OCI-LY7 (cell line): ENCODE data around the gene RFX3. TPM values are rescaled to one million over a fixed set of nuclear protein-coding genes. Genes with fewer than 3 reads are reported as not detected.

Experiments
- BruUV-seq: library from RNA; stranded (reverse); fragments of 400-500 nt; replicated peaks from 2 replicates; lab custom pipeline; 2021; lab: Mats Ljungman, UMichigan
- CTCF ChIA-PET: fragments of 300-600 bp; sonication (Branson Sonifier 250); formaldehyde crosslinking; loops from one replicate; lab custom pipeline; 2022; ENCODE audit warnings: antibody characterized with exemption; ENCODE audit not compliant: unreplicated experiment; lab: Charles Lee
- POLR2A ChIA-PET: fragments of 300-600 bp; sonication (Branson Sonifier 250); formaldehyde crosslinking; loops from one replicate; lab custom pipeline; 2022; ENCODE audit warnings: antibody characterized with exemption; lab: Charles Lee
- DNase-seq: peaks from one replicate; pipeline ENCODE4 v3.0.0-alpha.2; 2015; ENCODE audit warnings: low spot score
- H2AFZ ChIP-seq: fragments of 200-600 bp; sonication (generic), shearing (Covaris generic); 2 replicates; pipeline ENCODE4 v1.6.1; 2014; ENCODE audit warnings: mild to moderate bottlenecking, antibody characterized with exemption, low read length, moderate library complexity
- H3K27ac ChIP-seq: fragments of 200-600 bp; sonication (generic); 2 replicates; pipeline ENCODE4 v1.5.1; 2014; ENCODE audit warnings: mixed run types, low read depth, mild to moderate bottlenecking, moderate library complexity, low read length, inconsistent platforms; ENCODE audit not compliant: poor library complexity, severe bottlenecking
- H3K36me3 ChIP-seq: fragments of 200-600 bp; sonication (generic); 2 replicates; pipeline ENCODE4 v1.6.1; 2014; ENCODE audit warnings: mild to moderate bottlenecking, antibody characterized with exemption, low read length, moderate library complexity, mixed read lengths; ENCODE audit not compliant: insufficient read depth
- H3K4me1 ChIP-seq: fragments of 200-600 bp; sonication (generic); 2 replicates; pipeline ENCODE4 v1.5.1; 2014; ENCODE audit warnings: mild to moderate bottlenecking, low read length; ENCODE audit not compliant: insufficient read depth, poor library complexity, severe bottlenecking
- H3K4me2 ChIP-seq: fragments of 200-600 bp; sonication (generic); 2 replicates; pipeline ENCODE4 v1.6.1; 2014; ENCODE audit warnings: mild to moderate bottlenecking, low read length
- H3K4me3 ChIP-seq: fragments of 200-600 bp; sonication (generic); 2 replicates; pipeline ENCODE4 v1.5.1; 2014; ENCODE audit warnings: mild to moderate bottlenecking, low read depth, low read length; ENCODE audit not compliant: poor library complexity, severe bottlenecking
- H3K79me2 ChIP-seq: fragments of 200-600 bp; sonication (generic); 2 replicates; pipeline ENCODE4 v1.6.1; 2016; ENCODE audit warnings: low read depth, mild to moderate bottlenecking, low read length, moderate library complexity, mixed read lengths; ENCODE audit not compliant: insufficient read depth
- H3K9me2 ChIP-seq: fragments of 200-600 bp; sonication (generic); 2 replicates; pipeline ENCODE4 v1.6.1; 2016; ENCODE audit warnings: mild to moderate bottlenecking, low read length, mixed read lengths; ENCODE audit not compliant: insufficient read depth
- H3K9me3 ChIP-seq: fragments of 200-600 bp; sonication (generic); 2 replicates; pipeline ENCODE4 v1.6.1; 2014; ENCODE audit warnings: mild to moderate bottlenecking, mixed run types, low read length, mixed read lengths
- H4K20me1 ChIP-seq: fragments of 200-600 bp; sonication (generic); 2 replicates; pipeline ENCODE4 v1.6.1; 2014; ENCODE audit warnings: mild to moderate bottlenecking, antibody characterized with exemption, low read length, moderate library complexity, mixed read lengths; ENCODE audit not compliant: insufficient read depth
- EZH2phosphoT487 ChIP-seq: fragments of 200-600 bp; sonication (generic); IDR thresholded peaks from 2 replicates; pipeline ENCODE4 v1.6.1; 2018; ENCODE audit warnings: low read depth, borderline replicate concordance, mild to moderate bottlenecking, mixed run types, antibody characterized with exemption, low read length, moderate library complexity, mixed read lengths
- intact Hi-C: fragments of 100-400 bp; cut with micrococcal nuclease; formaldehyde crosslinking; loops from one replicate; pipeline ENCODE4 v1.10.0; 2022; ENCODE audit not compliant: unreplicated experiment
- total RNA-seq, 2 experiments: library from RNA; depleted of rRNA in 1 of 2; stranded (reverse); fragments of >200 nt in 1 of 2; shearing (Covaris generic) in 1 of 2; gene quantifications; 2 replicates each; pipeline ENCODE4 v1.2.3, GENCODE V29; 2014 to 2022
- TF ChIP-seq, protein P1 (sequence below): fragments of 200-600 bp; sonication (generic); conservative IDR thresholded peaks from 2 replicates; pipeline ENCODE4 v1.5.1; 2014; ENCODE audit warnings: mild to moderate bottlenecking, antibody characterized with exemption, low read length, moderate library complexity, mixed read lengths

The RFX3 gene
- total RNA-seq, 2 experiments from 2014 or later: 6.9 to 18.1 TPM

DNA sequence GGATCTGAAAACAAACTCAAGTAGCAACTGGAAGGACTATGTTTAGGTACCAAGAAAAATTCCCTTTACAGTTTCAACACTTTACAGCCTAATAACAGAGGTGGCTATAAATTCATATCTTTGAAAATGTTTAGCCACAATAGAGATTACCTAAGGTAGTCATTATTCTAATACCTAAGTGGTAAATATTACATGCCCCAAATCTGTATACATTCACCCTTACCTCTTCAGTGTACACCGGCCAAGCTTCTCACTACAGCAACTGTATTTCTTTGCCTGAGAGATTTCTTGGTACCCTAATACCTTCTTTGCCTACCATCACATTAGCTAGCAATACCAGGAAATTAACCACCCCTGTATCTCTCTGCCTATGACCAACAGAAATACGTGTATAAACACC is 154.0 kb downstream of the RFX3 start:
- POLR2A ChIA-PET: interaction anchor here (0.5 kb wide), 1 partner anchor 1100 kb away, joined by 8 read pairs; no protein-coding TSS in a partner anchor
- H3K9me2 ChIP-seq: no peaks in the 10 kb centered on the region
- H3K4me3 ChIP-seq: no peak overlapping the region
- CTCF ChIA-PET: no interaction called here
- intact Hi-C loops: no loop called here
- DNase-seq: no peak
- no TSS peak for BruUV-seq
- no peak for TF ChIP-seq EZH2phosphoT487
- TF ChIP-seq, protein P1, sequence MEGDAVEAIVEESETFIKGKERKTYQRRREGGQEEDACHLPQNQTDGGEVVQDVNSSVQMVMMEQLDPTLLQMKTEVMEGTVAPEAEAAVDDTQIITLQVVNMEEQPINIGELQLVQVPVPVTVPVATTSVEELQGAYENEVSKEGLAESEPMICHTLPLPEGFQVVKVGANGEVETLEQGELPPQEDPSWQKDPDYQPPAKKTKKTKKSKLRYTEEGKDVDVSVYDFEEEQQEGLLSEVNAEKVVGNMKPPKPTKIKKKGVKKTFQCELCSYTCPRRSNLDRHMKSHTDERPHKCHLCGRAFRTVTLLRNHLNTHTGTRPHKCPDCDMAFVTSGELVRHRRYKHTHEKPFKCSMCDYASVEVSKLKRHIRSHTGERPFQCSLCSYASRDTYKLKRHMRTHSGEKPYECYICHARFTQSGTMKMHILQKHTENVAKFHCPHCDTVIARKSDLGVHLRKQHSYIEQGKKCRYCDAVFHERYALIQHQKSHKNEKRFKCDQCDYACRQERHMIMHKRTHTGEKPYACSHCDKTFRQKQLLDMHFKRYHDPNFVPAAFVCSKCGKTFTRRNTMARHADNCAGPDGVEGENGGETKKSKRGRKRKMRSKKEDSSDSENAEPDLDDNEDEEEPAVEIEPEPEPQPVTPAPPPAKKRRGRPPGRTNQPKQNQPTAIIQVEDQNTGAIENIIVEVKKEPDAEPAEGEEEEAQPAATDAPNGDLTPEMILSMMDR: no peak
- H3K9me3 ChIP-seq: no peaks in the 10 kb centered on the region
- H3K4me1 ChIP-seq: no peaks in the 10 kb centered on the region
- H2AFZ ChIP-seq: no peak overlapping the region
- no peaks in the 10 kb centered on the region for H3K36me3 ChIP-seq
- H3K79me2 ChIP-seq: no peaks in the 10 kb centered on the region
- no peak overlapping the region for H3K27ac ChIP-seq
- no peaks in the 10 kb centered on the region for H4K20me1 ChIP-seq
- no peak overlapping the region for H3K4me2 ChIP-seq

DNA sequence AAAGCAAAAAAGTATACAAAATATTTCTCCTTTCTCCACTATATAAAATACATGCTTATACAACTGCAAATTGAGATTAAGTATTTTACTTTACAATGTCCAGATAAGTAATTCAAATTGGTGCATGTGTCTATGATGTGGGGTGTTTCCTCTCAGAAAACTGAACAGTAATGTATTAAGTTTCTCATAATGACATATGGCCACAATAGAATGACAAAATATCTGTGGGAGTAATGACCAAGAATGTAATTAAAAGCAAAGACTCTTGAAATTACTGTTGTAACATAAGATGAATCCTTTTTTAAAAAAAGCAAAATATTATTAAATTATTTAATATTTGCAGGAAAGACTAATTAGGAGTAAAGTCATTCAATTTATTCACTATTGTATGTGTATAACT is 155.1 kb downstream of the RFX3 start:
- Histone ChIP-seq H4K20me1 (no peaks in the 10 kb centered on the region), H3K4me1 (no peaks in the 10 kb centered on the region), H3K27ac (no peak overlapping the region), H3K4me2 (no peak overlapping the region), H3K9me2 (no peaks in the 10 kb centered on the region), H3K9me3 (no peaks in the 10 kb centered on the region), H3K36me3 (no peaks in the 10 kb centered on the region), H3K79me2 (no peaks in the 10 kb centered on the region), H2AFZ (no peak overlapping the region), H3K4me3 (no peak overlapping the region)
- ChIA-PET POLR2A (no interaction called here), CTCF (no interaction called here)
- intact Hi-C loops: no loop called here
- no TSS peak for BruUV-seq
- no peak for DNase-seq
- TF ChIP-seq, protein P1: no peak
- TF ChIP-seq EZH2phosphoT487: no peak

DNA sequence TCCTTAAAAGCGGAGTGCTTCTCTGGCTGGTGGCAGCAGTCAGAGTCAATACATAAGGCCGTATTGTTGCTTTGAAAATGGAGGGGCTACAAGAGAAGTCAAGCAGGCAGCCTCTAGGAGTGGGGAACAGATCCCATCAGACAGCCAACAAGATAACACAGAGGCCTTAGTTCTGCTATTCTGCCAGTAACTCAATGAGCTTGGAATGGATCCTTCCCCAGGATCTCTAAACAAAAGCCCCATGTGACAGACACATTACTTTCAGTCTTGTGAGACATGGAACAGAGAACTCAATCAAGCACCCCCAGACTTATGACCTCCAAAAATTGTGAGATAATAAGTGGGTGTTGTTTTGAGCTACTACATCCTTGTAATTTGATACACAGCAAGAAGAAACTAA is 158.6 kb downstream of the RFX3 start:
- ChIA-PET POLR2A (interaction anchor here (0.6 to 1.3 kb wide), 3 partner anchors 13 to 19 kb away, joined by 3 to 4 read pairs (median 3); no protein-coding TSS in a partner anchor), CTCF (no interaction called here)

More for the DNA sequence above, 158.6 kb downstream of the RFX3 start:
- TF ChIP-seq, protein P1: no peak
- TF ChIP-seq EZH2phosphoT487: no peak
- Histone ChIP-seq H3K79me2 (no peaks in the 10 kb centered on the region), H3K9me2 (no peaks in the 10 kb centered on the region), H2AFZ (no peak overlapping the region), H3K27ac (no peak overlapping the region), H3K4me3 (no peak overlapping the region), H3K4me1 (no peaks in the 10 kb centered on the region), H4K20me1 (no peaks in the 10 kb centered on the region), H3K4me2 (no peak overlapping the region), H3K9me3 (no peaks in the 10 kb centered on the region), H3K36me3 (no peaks in the 10 kb centered on the region)
- BruUV-seq: no TSS peak
- no peak for DNase-seq
- intact Hi-C loops: no loop called here
